Fibroblast of gingiva (primary cell): Measurements from ENCODE around the gene DBN1.

ENCODE experiments used
- DNase-seq: peaks from one replicate; pipeline ENCODE4 v3.0.0-alpha.2; 2011; ENCODE audit warnings: low read depth

The DBN1 gene

DNA sequence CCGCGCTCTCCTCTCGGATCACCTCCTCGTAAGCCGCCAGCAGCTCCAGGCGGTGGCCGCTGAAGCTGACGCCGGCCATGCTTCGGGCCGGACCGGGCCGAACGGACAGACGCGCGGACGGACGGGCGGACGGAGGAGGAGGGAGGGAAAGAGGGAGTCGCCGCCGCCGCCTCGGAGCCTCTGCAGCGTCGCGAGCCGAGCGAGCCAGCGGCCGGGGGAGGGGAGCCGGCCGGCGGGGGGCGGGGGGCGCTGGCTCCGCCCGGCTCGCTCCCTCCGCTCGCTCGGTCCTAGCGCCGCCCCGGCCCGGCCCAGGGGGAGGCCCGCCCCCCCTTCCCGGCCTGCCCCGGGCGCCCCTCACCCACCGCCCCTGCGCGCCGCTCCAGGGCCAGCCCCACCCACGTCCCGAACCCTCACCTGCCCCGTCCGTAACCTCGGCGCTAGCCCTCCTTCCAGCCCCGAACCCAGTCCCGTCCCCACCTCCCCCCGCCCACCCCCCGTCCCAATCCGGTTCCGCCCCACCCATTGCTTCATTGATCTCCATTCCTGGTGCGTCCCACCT, at the start of gene DBN1:
Gene DBN1 (minus strand): TSS at position 192 of the 559 bp plus-strand sequence. CDS start 113 bp downstream, at position 79.
- DNase-seq: peak; percentile 53

DNA sequence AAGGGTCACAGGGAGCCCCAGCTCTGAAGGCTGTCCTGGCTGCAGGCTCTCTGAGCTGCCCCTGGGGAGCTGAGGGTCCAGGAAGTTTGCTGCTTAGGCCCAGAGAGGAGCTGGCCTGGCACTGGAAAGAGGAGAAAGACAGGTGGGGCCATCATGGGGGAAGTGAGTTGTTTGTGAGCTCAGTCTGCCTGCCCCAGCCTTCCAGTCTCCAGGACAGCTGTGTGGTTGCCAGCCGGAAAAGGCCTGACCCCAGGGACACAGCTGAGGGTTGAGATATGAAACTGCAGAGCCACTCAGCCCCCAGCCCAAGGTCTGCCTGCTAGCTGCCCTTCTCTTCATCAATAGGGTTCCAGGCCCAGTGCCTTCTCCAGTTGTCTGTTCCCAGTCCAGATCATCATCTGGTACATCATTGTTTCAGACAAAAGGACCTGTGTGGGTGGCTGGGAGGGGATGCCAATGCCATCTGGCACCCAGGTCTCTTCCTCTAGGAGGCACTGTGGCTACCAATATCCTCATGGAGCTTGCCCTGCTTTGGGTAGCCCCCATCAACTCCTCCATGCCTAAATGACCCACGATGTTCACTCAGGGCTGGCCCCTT, 47.6 kb upstream of the DBN1 start:
- DNase-seq: no peak

DNA sequence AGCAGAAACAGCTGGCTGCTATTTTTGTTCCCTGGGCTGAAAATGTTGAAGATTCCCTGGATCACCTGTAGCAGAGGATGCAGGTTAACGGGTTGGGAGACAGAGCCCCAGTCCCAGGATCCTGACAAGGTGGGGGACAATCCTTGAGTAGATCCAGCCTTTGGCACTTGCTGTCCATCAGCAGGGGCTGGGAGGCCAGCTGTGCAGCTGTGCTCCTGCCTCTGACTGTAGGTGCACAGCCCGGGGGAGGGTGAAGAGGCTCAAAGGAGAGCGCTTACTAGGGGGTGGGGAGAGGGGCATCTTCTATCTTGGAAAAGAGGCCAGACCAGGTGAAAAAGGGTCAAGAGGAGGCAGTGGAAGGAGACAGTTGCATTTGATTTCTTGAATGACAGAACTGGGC, 46.8 kb upstream of the DBN1 start:
- no peak for DNase-seq

DNA sequence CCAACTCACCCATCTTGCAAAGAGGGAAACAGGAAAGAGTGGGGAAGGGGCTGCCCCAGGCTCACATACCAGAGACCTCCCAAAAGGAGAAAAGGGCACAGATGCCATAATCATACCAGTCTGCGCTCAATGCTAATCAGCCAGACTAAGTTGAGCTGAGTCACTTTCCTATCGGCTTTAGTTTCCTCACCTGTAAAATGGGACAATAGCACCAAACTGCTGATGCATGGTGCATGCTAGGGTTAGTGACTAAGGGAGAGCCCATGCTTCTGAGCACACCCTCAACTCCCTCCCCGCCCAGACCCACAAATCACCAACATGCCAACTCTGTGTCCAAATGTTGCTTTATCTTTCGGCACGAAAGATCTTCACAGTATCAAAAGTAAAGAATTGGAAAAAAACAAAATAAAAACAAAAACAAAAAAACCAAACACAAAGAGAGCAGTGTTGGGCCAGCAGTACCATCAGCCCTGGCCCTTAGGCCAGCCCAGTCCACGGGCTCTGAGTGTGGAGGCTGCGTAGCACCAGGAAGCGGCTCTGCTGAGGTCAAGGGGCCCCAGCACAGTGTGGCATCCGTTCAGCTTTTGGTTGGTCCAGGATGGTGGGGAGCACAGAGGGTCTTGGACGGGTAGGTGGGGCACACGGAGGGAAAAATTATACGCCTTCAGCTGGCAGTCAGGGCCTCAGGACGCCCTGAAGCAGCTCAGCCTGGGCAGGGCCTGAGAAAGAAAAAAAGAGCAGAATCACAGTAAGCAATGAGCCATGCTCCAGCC, 46.2 kb upstream of the DBN1 start:
- DNase-seq: no peak

DNA sequence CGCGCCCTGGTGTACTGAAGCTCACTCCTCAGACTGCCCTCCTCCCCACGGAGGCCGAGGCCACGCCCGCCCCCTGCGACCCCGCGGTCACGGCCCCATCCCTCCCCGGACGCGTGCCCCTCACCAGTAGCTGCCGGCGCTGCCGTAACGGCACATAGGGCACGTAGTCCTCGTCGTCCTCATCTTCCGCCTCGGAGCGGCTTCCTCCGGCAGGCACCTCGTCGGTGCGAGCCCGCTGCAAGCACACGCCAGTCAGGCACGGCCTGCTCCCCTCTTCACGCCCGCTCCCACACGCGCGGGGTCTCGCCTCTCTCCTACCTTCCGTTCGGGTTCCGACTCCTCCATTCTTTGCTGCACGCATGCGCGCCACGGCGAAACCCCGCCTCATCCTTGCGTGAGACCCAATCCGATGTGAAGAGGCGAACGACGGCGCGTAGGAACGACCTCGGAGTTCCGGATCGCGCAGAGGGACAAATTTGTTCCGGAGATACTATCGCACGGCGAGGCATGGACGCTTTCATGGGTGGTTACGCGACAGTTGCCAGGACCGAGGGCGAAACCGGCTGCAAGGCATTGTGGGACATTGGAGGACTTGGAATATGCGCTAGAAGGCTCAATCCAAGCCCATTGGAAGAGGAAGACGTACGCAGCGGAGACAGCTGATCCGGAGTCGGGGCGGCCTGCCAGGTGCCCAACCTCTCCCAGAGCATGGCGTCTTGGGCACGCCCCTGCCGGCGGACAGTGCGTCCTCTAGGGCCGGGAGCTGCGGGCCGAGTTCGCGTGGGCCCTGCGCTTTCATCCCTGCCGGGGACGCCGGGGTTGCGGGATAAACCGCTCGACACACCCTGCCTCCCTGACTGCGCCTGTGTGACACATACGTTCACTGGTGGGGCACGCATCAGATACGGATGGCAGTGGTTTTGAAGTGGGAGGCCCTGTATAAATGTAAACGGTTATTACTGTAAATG, 43.5 kb upstream of the DBN1 start, which contains the start of gene DDX41:
Gene DDX41 (minus strand): TSS at position 361 of the 968 bp plus-strand sequence. CDS start 16 bp downstream, at position 345.
- peak; percentile 100 for DNase-seq

DNA sequence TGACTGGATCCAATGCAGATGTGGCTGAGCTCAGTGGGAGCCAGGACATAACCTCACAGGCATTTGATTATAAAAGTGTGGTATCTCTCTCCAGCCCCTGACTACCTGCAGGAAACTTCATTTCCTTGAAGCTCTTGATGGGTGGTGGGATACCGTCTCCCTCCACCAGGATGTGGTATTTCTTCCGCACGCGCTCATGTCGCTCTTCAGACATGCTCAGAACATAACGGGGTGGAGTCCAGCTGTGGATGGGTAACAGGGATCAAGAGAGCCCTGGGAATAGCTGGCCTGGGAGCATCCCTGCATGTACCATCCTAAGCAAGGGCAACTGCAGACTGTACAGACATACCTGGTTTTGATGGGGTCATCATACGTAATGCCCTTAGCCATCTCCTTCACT, 42.1 kb upstream of the DBN1 start:
- DNase-seq: no peak

DNA sequence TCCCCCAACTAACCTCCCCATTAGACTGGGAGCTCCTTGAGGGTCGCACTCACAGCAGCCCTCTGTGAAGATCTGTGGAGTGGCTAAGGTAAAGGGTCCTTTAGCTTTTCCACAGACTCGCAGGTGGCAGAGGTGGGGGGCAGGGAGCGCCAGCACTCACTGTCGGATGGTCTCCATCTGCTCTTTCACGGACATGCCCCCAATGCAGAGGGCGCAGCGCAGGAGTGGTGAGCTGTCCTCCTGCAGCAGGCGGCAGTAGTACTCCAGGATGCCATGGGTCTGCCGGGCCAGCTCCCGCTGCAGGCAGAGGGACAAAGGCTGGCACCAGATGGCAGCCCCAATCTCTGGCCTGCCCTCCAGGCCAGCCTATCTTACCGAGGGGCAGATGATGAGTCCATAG, 41.1 kb upstream of the DBN1 start:
- DNase-seq: no peak

DNA sequence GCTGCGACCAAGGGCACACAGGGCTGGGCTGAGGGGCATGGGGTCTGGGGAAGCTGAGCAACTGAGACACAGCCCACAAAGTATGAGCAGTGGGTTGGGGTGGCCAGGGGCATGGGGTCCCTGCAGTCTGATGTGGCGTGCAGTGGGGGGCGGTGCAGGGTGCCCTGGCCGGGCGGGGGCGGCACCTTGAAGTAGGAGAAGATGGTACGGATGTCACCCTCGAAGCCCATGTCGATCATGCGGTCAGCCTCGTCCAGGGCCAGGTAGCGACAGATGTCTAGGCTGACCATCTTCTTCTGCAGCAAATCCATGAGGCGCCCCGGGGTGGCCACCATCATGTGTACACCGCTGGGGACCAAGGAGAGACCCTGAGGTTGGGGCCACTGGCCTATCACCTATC, 40.1 kb upstream of the DBN1 start:
- no peak for DNase-seq

DNA sequence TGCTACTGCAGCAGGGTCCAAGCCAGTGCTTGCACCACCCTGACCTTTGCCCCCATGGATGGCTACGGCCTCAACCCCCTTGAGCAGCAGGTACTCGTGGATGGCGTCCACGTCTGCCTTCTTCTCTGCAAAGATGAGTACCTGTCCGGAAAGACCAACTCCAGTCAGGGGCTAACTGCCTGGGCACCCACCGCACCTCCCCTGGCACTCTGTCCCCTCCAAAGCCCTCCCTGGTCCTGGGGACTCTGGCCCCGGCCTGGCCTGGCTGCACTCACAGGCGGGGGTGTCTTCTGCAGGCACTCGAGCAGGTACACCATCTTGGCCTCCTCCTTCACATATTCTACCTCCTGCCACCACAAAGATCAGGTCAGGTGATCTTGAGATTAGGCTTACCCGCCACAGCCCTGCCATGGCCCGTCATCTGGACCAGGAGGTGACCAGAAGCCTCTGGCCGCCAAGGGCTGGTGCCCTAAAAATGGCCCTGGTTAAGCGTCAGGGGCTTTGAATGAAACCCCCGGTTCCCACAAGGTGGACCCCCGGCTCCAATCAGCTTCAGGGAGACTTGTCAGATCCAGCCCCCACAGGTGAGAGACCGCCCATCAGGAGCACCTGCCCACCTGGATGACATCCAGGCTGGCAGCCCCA, 39.4 kb upstream of the DBN1 start:
- DNase-seq: no peak

DNA sequence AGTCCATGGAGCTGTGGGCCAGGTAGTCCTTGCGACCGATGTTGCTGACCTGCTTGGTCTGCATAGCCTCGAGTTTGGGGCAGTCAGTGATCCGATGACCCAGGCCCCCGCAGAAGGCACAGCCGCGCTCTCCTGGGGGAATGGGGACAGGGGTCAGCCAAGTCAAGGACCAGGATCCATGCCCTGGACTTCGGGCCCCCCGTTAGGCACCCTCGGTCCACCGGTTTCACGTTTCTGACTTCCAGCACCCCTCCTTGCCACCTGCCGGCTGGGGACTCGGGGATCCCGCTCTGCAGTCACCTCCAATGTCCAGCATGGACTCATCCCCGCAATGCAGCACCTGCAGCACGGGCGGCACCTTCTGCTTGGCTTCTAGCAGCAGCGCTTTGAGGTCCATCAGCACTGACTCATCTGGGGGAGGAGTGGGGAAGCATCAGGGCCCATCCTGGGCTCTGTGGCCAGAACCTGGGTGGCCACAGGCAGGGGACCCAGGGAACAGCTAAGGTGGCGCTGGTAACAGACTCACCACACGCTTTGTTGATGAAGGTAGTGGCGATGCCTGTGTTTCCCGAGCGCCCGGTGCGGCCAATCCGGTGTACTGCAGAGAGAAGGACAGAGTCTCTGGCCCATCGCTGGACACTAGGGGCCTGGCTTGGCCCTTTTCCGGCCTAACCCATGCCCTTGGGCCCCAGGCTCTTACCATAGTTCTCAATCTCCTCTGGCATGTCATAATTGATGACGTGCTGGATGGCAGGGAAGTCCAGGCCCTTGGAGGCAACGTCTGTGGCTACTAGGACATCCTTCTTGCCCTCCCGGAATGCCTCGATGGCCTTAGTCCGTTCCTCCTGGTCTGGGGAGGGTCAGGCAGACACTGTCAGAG, 38.6 kb upstream of the DBN1 start:
- DNase-seq: no peak

DNA sequence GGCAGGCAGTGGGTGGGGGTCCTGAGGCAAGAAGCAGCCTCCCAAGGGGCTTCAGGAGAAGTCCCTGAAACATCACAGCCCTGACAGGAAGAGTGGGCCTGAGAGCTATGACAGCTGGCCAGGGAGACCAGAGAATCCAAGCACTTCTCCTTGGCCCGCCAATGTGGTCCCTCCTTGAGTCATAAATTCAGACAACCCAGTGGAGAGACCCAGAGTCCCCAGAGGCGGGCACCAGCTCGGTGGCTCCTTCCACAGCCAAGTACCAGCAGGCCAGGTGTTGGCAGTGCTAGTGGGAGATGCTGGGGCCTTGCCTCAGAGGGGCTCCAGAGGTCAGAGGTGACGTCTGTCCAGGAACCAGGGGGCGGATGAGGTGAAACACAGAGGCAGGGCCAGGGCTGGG, 37.7 kb upstream of the DBN1 start:
- no peak for DNase-seq

DNA sequence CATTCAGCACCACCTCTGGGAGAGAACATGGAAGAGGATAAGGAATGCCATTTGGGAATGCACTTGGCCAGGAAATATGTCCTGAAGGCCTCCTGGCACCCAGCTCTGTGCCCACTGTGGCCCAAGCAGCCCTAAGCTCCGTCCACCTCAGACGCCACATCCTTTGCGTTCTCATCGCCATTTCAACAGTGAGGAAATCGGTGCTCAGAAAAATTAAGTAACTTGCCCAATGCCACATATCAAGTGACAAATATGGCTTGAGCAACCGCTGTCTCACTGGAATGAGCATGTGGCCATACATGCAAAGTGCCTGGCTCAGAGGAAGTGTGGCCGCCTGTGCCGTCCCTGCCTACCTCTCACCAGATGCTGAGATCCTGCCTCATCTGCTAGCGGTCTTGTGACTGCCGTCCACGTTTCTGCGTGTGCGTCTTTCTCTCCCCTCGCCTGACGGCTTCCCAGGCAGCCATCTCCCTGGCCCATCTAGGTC, 37.2 kb upstream of the DBN1 start:
- DNase-seq: peak; percentile 51

DNA sequence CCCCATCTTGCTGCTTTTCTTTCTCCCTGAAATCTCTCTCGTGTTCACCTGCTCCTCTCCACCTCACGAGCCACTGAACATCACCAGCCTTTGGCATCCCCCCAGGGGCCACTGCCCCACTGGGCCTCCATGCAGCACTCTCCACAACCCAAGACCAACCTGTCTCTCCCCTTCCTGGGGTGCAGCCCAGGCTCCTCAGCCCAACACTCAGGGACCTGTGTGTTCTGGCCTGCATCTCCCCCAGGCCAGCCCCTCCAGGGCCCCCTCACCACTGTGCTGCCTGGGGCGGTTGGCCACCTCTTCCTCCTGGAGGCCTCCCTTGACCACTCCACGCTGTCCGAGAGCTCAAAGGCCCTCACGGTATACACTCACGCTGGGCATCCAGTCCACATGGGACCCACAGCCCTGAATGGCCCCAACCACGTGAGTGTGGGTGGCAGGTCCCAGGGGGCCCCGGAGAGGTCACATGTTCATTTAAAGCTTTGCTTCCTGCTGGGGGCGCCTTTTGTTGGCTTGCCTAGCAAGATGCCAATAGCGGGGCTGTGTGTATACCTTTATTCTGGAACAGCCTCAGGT, 36.6 kb upstream of the DBN1 start:
- no peak for DNase-seq

DNA sequence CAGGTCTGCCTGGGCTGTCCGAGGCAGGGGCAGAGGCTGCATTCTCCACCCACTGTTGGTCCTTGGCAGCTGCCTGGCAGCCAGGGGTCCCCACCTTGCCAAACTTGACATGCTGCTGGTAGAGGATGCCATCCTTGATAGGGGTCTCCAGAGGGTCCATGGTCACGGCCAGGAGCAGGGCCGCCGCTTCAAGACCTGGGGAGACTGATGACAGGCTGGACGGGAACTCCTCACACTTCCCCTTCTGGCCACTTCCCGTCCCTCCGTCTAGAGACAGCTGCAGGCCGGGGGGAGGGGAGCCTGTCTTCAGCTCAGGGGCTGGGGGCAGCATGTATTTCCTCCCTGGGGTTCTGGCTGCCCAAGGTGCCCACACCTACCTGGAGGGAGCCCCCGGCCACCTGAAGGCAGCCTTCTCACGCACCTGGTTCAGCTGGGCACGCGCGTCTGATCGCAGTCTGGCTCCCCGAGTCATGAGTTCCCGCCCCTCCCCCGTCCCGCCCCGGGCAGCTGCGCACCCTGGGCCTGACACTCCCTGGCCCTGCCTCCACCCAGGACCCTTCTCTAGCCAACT, 36.0 kb upstream of the DBN1 start, which contains the start of gene DOK3:
Gene DOK3 (minus strand): TSS at position 446 of the 571 bp plus-strand sequence. CDS start 286 bp downstream, at position 160.
- no peak for DNase-seq

DNA sequence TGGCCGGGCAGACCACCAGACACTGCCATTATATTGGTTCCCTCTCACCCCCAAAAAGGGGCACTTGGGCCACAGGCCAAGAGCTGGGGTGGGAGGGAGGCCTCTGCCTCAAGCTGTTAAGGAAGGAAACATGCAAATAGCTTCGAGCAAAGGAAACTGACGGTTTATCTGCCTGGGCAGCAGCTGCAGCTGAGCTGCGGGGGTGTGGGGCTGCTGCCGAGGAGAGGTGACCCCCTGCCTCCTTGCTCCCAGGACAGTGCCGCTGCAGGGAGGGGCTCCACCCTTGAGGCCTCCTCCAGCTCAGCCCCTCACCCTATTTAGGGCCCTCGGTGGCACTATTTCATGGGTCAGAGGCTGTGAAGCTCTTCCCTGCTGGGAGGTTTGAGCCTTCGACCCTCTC, 35.4 kb upstream of the DBN1 start:
- no peak for DNase-seq

DNA sequence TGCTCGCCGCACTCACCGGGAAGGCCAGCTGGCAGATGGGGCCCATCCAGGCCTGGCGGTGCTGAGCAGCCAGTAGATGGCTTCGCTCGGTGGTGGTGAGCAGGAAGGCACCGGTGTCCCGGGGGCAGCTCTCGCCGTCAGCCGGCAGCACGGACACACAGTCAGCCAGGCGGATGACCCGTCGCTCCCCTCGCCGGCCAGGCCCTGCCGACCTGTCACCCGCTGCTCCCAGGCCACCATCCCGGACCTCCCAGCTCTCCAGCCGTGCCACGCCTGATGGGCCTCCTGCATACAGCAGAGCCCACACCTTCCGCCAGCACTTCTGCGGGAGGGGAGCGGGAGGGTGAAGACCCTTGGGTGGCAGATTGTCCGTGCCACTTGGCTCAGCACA, 34.8 kb upstream of the DBN1 start:
- no peak for DNase-seq

DNA sequence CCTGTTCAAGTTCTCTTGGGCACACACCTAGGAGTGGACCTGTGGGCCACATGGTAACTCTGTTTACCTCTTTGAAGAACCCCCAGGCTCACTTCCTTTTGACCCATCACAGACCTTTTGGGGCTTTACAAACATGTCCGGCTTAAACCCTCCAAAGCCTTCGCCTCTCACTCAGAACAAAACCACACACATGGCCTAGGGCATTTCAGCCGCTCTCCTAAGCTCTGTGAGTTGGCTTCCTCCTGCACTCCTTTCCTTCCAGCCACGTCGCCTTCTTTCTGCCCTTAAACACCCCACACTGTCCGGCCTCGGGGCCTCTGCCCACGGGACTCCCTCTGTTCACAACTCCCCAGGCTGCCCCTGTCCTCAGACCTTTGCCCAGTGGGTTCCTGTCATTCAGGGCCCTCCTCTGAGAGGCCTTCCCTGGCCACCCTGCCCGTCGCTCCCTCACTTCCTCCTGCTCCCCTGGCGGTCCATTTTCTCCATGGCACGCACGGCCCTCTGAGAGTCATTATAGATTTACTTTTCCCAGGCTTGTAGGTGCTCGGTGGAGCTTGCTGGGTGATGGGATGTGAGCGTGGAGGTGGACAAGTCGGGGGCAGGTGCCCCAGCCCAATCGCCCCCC, 34.3 kb upstream of the DBN1 start:
- no peak for DNase-seq

DNA sequence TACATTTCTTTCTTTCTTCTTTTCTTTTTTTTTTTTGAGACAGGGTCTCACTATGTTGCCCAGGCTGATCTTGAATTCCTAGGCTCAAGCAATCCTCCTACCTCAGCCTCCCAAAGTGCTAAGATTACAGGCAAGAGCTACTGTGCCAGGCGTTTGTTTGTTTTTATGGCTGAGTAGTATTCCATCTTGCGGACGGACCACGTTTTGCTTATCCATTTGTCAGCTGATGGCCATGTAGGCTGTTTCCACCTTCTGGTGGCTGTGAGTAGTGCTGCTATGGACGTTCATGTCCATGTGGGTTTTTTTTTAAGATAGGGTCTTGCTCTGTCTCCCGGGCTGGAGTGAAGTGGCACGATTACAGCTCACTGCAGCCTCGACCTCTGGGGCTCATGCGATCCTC, 33.7 kb upstream of the DBN1 start:
- no peak for DNase-seq

DNA sequence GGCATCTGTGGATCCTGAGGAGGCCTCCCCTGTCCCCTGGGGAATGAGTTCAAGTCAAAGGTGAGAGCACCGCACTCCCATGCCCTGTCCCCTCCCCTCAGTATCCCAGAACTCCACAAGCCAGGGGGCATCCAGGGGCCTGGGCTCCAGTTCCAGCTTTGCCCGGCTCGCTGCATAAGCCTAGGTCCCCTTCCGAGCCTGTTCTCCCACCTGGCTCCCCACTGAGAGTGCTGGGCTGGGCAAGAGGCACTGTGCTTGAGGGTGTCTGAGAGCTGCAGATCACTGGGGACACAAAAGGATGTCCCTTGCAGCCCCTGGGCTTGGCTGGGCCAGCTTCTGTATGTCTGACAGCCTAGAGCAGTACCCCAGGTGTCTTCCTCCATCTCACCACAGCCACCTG, 31.6 kb upstream of the DBN1 start:
- no peak for DNase-seq
